ENCODE data around the gene FASTK. TPM values are rescaled to one million over a fixed set of nuclear protein-coding genes. Genes with fewer than 3 reads are reported as not detected.

FASTK gene
- polyA plus RNA-seq, 1 donor (not counting 4 experiments of a cell fraction or from before 2014, with no cell fraction given), result 27.2 TPM

- Histone ChIP-seq H3K27me3 (ENCODE audit: control insufficient read depth, extremely low read depth, insufficient read depth, low read length) (no peaks in the 10 kb centered on the region), H3K79me2 (ENCODE audit: control insufficient read depth, insufficient read depth, low read length) (peaks cover 43% of the 10 kb centered on the region), H3K4me2 (ENCODE audit: control insufficient read depth, extremely low read depth, insufficient read depth, low read depth, low read length) (peak within 1 kb of the TSS; percentile 97), H3K4me3 (ENCODE audit: control insufficient read depth in 2 of 3, extremely low read depth in 1 of 3, insufficient read depth in 2 of 3, low read depth in 1 of 3, low read length in 3 of 3) (peak within 1 kb of the TSS; percentile 68 to 82 (median 79)), H2AFZ (ENCODE audit: control insufficient read depth, low read length) (peak within 1 kb of the TSS; percentile 73), H3K27ac (ENCODE audit: control insufficient read depth, insufficient read depth, low read length) (peak within 1 kb of the TSS; percentile 52), H3K9ac (ENCODE audit: control insufficient read depth, extremely low read depth, insufficient read depth, low read length) (peak within 1 kb of the TSS; percentile 79), H3K36me3 (ENCODE audit: control insufficient read depth in 2 of 2, extremely low read depth in 1 of 2, insufficient read depth in 2 of 2, low read length in 2 of 2) (peaks cover 2 to 6% of the 10 kb centered on the region in 2 experiments), H4K20me1 (ENCODE audit: control insufficient read depth, extremely low read depth, insufficient read depth, low read length) (no peaks in the 10 kb centered on the region), H3K9me1 (ENCODE audit: control insufficient read depth, extremely low read depth, insufficient read depth, low read length) (no peaks in the 10 kb centered on the region), H3K4me1 (ENCODE audit: control insufficient read depth, extremely low read depth, insufficient read depth, low read length) (peaks cover 31% of the 10 kb centered on the region), H3K9me3 (ENCODE audit: control insufficient read depth, low read depth, low read length) (no peaks in the 10 kb centered on the region)
- TF ChIP-seq EZH2 (IDR thresholded peaks at IDR 0.05; ENCODE audit: low read length), result no peak
- no peak for TF ChIP-seq CTCF (optimal IDR thresholded peaks at IDR 0.05 in 1 of 3, IDR thresholded peaks at IDR 0.05 in 1 of 3, conservative IDR thresholded peaks at IDR 0.05 in 1 of 3; ENCODE audit: extremely low read depth in 1 of 3, insufficient read depth in 2 of 3, low read length in 3 of 3)
- no peak for DNase-seq (ENCODE audit: low read depth, low spot score)
- FAIRE-seq, result no peak
- dilution Hi-C loops (cut with MboI; ENCODE audit: extremely low pct_ligation_motif_present, low sequenced_read_pairs), result no loop called here
These were observed 2.6 kb upstream of the FASTK start, which contains the start of gene TMUB1 for GRCh38 chr7:151083071-151083823. TSS of gene TMUB1 (minus strand) at chr7:151083493. CDS start at chr7:151082563, 930 bp downstream.

DNA sequence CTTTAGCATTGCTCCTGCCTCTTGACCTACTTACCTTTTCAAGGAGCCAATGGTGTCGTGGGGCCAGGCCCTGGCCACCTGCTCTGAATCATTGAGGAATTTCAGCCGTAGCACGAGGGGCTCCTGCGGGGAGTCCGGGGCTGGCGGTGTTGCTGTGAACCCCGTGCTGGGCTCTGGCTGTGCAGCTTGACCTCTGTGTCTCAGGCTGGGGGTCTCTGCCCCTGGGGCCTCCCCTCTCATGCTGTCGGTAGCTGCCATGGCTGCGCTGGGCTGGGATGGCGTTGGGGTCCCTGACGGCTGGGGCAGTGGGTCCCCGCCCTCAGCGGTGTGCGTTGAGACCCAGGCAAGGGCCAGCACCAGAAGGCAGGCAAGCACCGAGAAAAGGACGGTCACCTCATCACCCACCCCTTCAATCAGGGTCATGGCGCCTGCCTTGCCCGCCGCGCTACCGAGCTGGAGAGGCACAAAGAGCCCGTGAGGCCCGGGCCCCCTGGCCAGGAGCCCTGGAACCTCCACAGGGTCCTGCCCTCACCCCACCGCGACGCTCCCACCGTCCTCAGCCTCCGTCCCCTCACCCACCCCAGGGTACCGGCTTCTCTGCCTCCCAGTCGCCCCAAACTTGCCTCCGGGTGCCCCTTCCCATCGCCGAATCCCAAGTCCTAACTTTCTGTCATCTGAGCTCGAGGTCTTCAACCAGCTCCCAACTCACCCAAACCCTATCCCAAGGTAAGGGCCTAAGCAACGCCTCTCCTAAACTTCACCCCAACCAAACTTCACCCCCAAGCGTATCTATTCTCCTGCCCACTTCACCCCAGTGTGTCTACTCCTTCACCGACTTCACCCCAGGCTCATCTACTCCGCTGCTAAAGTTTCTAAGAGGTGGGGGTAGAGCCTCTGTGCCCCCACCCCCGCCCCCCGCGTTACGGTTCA is 1.8 kb upstream of the FASTK start:
- no peak for TF ChIP-seq EZH2 (IDR thresholded peaks at IDR 0.05; ENCODE audit: low read length)
- TF ChIP-seq CTCF (optimal IDR thresholded peaks at IDR 0.05 in 1 of 3, IDR thresholded peaks at IDR 0.05 in 1 of 3, conservative IDR thresholded peaks at IDR 0.05 in 1 of 3; ENCODE audit: extremely low read depth in 1 of 3, insufficient read depth in 2 of 3, low read length in 3 of 3), result no peak
- DNase-seq (ENCODE audit: low read depth, low spot score) (no peak), FAIRE-seq (no peak)
- Histone ChIP-seq H3K9me1 (ENCODE audit: control insufficient read depth, extremely low read depth, insufficient read depth, low read length) (no peaks in the 10 kb centered on the region), H3K4me2 (ENCODE audit: control insufficient read depth, extremely low read depth, insufficient read depth, low read depth, low read length) (peak overlapping the region; percentile 97), H2AFZ (ENCODE audit: control insufficient read depth, low read length) (peak overlapping the region; percentile 53), H3K27ac (ENCODE audit: control insufficient read depth, insufficient read depth, low read length) (peak overlapping the region; percentile 52), H3K9me3 (ENCODE audit: control insufficient read depth, low read depth, low read length) (no peaks in the 10 kb centered on the region), H4K20me1 (ENCODE audit: control insufficient read depth, extremely low read depth, insufficient read depth, low read length) (no peaks in the 10 kb centered on the region), H3K9ac (ENCODE audit: control insufficient read depth, extremely low read depth, insufficient read depth, low read length) (peak overlapping the region; percentile 79), H3K36me3 (ENCODE audit: control insufficient read depth in 2 of 2, extremely low read depth in 1 of 2, insufficient read depth in 2 of 2, low read length in 2 of 2) (peaks cover 2 to 7% of the 10 kb centered on the region in 2 experiments), H3K27me3 (ENCODE audit: control insufficient read depth, extremely low read depth, insufficient read depth, low read length) (no peaks in the 10 kb centered on the region), H3K79me2 (ENCODE audit: control insufficient read depth, insufficient read depth, low read length) (peaks cover 34% of the 10 kb centered on the region), H3K4me1 (ENCODE audit: control insufficient read depth, extremely low read depth, insufficient read depth, low read length) (peaks cover 26% of the 10 kb centered on the region), H3K4me3 (ENCODE audit: control insufficient read depth in 2 of 3, extremely low read depth in 1 of 3, insufficient read depth in 2 of 3, low read depth in 1 of 3, low read length in 3 of 3) (peak overlapping the region; percentile 68 to 82 (median 79))
- dilution Hi-C loops (cut with MboI; ENCODE audit: extremely low pct_ligation_motif_present, low sequenced_read_pairs), result no loop called here

Data from keratinocyte (primary cell).